GM21717 (cell line): ENCODE results near the gene FAM110A.
A peak's percentile ranks its signal among the peaks of the same experiment; 100 is the strongest.

Experiments
- ATAC-seq: cut with Tn5 transposase; IDR thresholded peaks from one replicate; pipeline ENCODE4 v1.9.1; 2021; ENCODE audit warnings: mild to moderate bottlenecking, moderate library complexity; ENCODE audit not compliant: unreplicated experiment

The FAM110A gene

GRCh38 chr20:870758-871157, 37.2 kb downstream of the FAM110A start:
- no peak for ATAC-seq

- no peak for ATAC-seq
Measured at GRCh38 chr20:871436-871835, 37.9 kb downstream of the FAM110A start.

DNA sequence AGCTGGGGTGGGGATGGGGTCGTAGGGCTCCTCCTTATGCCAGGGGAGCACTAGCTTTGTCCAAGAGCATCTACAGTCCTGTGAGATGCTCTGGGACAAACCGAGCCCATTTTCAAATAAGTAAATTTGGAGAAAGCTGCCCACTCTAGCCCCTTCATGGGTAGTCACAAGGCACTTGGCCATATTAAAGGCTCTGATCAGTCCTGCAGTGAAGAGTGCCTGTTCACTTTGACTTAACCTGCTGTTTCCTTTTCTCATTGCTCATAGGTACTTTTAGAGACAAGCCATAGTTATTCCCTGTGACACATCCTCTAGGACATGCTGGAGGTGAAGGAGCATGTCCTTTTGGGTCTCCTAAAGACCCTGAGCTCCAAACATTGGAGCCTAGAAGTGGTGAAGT, 38.4 kb downstream of the FAM110A start:
- no peak for ATAC-seq

DNA sequence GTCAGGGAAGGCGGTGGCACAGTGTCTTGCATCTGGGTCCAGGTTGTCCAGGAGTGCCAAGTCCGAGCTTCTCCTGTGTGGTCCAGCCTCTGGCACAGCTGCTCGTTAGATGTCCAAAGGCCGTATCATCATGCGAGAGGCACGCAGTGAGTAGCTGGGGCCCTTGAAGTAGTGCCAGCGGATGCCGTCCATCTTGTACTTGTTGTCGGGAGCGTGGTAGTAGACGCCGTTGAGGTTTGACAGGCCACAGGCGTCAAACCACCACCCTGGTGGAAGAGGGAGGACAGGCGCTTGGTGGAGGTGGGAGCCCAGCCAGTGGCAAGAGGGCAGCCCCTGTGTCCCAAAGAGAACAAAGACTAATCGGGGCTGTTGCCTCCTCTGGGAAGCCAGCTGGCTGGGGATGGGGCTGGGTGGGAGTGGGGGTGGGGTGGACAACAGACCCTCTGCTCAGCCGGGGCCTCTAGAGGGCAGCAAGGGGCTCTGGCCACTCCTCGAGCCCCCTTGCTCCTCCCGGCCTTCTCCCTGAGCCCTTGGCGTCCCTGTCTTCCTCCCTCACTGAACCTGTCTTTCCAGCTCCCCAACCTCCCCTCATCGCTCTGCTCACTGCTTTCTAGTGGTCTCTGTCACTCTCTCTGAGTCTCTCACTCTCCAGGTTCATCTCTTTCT, 39.5 kb downstream of the FAM110A start:
- no peak for ATAC-seq

- no peak for ATAC-seq
Measured at GRCh38 chr20:873875-874607, 40.5 kb downstream of the FAM110A start.

GRCh38 chr20:875115-875514, 41.6 kb downstream of the FAM110A start:
- ATAC-seq: no peak

GRCh38 chr20:877814-878213, 44.3 kb downstream of the FAM110A start:
- ATAC-seq: no peak

DNA sequence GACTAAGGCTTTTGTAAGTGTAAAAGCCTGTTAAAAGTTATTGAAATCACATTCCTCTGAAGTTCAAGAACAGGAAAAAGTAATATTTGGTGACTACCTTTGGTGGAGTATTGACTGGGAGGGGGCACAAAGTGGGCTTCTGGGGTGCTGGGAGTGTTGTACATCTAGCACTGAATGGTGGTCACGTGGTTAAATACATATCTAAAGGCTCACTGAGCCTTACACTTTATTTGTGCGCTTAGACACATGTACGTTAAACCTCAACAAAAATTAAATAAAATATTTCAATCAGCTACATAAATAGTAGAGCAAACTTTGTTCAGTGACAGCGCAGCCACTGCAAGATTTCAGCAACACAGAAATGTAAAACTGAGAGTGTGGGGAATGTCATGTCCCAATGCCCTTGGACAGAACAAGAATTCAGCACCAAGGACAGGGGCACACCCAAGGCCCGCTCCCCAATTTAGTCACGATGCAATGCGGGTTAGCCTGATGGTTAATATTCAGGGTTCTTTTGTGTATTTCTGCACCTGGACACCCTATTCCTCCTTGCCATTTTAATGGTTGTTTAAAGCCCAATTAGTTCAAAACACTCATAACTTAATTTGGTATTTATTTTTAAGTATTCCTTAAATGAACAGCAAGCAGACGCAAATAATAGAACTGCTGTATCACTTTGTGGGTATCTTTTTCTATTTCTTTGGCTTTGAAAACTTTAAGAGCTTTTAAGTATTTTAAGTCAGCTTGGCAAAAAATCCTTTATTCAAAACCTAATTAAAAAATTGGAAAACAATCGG, 45.2 kb downstream of the FAM110A start:
- no peak for ATAC-seq

- no peak for ATAC-seq
Measured at GRCh38 chr20:879626-880025, 46.1 kb downstream of the FAM110A start.

GRCh38 chr20:881051-881782, 47.7 kb downstream of the FAM110A start:
- no peak for ATAC-seq

DNA sequence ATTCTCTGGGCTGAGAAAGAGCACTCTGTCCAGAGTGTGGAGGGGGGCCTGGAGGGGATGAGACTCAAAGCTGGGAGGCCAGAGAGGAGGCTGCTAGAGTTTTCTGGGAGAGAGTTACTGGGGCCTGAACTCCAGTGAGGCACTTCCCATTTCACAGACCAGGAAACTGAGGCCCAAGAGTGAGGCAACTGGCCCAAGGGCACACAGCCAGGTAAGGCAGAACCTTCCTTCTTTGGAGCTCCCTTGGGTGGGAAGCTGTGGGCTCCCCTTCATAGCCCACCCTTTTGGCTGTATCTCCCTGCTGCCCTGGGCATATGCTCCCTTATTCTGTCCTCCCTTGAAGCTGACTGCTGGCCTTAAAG, 48.2 kb downstream of the FAM110A start:
- no peak for ATAC-seq

GRCh38 chr20:884983-885952, 51.8 kb downstream of the FAM110A start:
- no peak for ATAC-seq

DNA sequence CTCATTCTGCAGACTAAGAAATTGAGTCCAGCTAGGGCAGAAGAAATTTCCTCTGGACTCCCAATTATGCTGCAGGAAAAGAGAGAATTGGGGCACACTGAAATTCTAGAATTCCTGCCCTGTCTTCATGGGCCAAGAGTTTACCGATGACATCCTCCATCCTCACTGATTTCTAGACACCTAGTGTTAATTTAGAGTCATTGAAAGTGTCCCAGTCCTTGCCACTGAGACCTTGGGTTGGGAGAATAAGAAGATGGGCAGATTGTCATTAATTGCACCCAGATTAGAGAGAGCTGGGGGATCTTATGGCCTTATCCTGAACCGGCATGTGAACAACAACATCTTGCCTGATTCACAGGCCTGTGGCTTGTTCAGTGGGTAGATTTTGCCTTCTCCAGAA, 53.6 kb downstream of the FAM110A start:
- no peak for ATAC-seq

GRCh38 chr20:888057-888456, 54.5 kb downstream of the FAM110A start:
- ATAC-seq: no peak

DNA sequence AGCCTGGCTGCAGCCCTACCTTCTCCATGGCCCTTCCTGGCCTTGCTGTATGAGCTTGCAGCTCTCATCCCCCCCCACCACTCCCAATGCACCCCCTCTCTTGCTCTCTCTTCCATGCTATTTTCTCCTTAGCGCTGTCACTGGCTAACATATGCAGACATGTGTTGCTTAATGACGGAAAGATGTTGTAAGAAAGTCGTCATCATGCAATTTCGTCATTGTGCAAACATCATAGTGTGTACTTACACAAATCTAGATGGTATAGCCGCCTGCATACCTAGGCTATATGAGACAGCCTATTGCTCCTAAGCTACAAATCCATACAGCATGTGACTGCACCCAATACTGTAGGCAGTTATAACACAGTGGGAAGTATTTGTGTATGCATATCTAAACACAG, 55.6 kb downstream of the FAM110A start:
- ATAC-seq: no peak

GRCh38 chr20:889932-890463, 56.5 kb downstream of the FAM110A start:
- ATAC-seq: no peak

GRCh38 chr20:890666-891057, 57.1 kb downstream of the FAM110A start:
- ATAC-seq: no peak

DNA sequence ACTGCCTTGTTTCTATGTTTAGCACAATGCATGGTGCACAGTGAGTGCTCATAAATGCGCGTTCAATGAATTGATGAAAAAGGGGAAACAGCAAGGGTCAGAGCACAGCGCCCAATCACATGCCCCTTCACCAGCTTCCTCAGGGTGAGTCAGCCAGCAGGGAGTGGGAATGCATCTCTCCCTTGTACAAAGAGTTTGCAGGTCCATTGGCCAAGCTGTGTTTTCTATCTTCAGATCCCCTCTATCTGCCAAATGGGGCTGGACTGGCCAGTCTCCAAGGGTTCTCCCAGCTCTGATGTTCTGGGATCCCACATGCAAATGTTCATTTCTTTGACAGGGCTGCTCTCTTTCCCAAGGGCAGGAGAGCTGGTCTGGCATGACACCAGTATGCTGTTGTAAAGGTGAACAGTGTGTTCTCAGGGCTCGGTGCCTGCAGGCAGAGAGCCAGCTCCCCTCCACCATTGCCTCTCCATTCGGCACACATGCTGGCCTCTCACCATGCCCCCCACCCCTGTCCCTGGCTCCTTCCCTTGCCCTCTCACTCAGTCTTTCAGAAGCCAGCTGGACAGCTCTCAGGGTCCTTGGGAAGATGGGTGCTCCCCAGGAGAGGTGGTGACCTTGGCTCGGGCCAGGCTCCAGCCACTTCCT, 57.7 kb downstream of the FAM110A start:
- ATAC-seq: no peak

DNA sequence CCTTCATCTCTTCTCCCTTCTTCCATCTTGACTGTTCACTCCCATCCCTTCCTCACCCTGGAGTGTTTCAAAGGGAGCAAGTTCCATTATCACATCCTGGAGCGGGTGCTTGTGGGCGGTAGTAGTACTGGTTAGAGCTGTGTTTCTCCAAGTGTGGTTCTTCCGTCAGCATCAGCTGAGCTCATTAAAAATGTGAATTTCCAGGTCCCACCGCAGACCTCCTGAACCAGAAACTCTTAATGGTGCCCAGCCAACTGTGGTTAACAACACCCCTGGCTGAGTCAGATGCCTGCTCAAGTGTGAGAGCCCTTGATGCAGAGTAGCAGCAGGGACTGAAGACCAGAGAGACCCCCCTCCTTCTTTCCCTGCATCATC, 58.2 kb downstream of the FAM110A start:
- ATAC-seq: peak; percentile 59
